OCI-LY1 (cell line): ENCODE measurements around the gene BNIP2.

Experiments used
- CTCF ChIP-seq: fragments of 200-600 bp; sonication (generic), shearing (Covaris generic); IDR thresholded peaks from 2 replicates; pipeline ENCODE4 v1.5.1; 2017; ENCODE audit warnings: mild to moderate bottlenecking, antibody characterized with exemption, low read length, moderate library complexity, mixed read lengths
- EZH2 ChIP-seq: fragments of 200-600 bp; sonication (generic), shearing (Covaris generic); IDR thresholded peaks from 2 replicates; pipeline ENCODE4 v1.8.0; 2017; ENCODE audit warnings: borderline replicate concordance, mixed run types, mild to moderate bottlenecking, antibody characterized with exemption, low read length, moderate library complexity, mixed read lengths

- no peak for TF ChIP-seq CTCF
- no peak for TF ChIP-seq EZH2
Measured at GRCh38 chr15:59688782-59689625, at the start of gene BNIP2.
